Germinal center (tissue), 1 donor: ENCODE data around the gene SLC12A5.
A peak's percentile ranks its signal among the peaks of the same experiment; 100 is the strongest.

Experiments
- DNase-seq: peaks from one replicate; pipeline ENCODE4 v3.0.0; 2012; ENCODE audit warnings: mixed read lengths, low spot score

Gene SLC12A5

GRCh38 chr20:46006022-46006705 lies 22.9 kb upstream of the SLC12A5 start:
- no peak for DNase-seq

GRCh38 chr20:46006964-46007363 lies 22.1 kb upstream of the SLC12A5 start:
- no peak for DNase-seq

- DNase-seq: no peak
Measured at GRCh38 chr20:46007671-46008070, 21.3 kb upstream of the SLC12A5 start.

- DNase-seq: no peak
Measured at GRCh38 chr20:46009816-46010215, 19.2 kb upstream of the SLC12A5 start.

- no peak for DNase-seq
Measured at GRCh38 chr20:46010491-46011391, 18.3 kb upstream of the SLC12A5 start.

GRCh38 chr20:46011631-46012482 lies 17.2 kb upstream of the SLC12A5 start:
- peak; percentile 58 for DNase-seq

GRCh38 chr20:46012921-46013320 lies 16.1 kb upstream of the SLC12A5 start:
- DNase-seq: no peak

GRCh38 chr20:46013322-46013828 lies 15.6 kb upstream of the SLC12A5 start:
- DNase-seq: no peak

- DNase-seq: peak; percentile 78
Measured at GRCh38 chr20:46013829-46014516, 15.0 kb upstream of the SLC12A5 start.

- DNase-seq: no peak
Measured at GRCh38 chr20:46014517-46015396, 14.3 kb upstream of the SLC12A5 start.

GRCh38 chr20:46017272-46017671 lies 11.7 kb upstream of the SLC12A5 start:
- no peak for DNase-seq

GRCh38 chr20:46018112-46018511 lies 10.9 kb upstream of the SLC12A5 start:
- no peak for DNase-seq

GRCh38 chr20:46018611-46019010 lies 10.4 kb upstream of the SLC12A5 start:
- no peak for DNase-seq

GRCh38 chr20:46020555-46020954 lies 8.5 kb upstream of the SLC12A5 start:
- DNase-seq: no peak

GRCh38 chr20:46021361-46022359 lies 7.4 kb upstream of the SLC12A5 start:
- DNase-seq: peak; percentile 69

GRCh38 chr20:46022411-46023147 lies 6.4 kb upstream of the SLC12A5 start:
- peak; percentile 83 for DNase-seq

GRCh38 chr20:46023148-46023484 lies 5.9 kb upstream of the SLC12A5 start:
- no peak for DNase-seq

- DNase-seq: no peak
Measured at GRCh38 chr20:46023999-46024398, 5.0 kb upstream of the SLC12A5 start.

GRCh38 chr20:46025376-46025783 lies 3.6 kb upstream of the SLC12A5 start:
- DNase-seq: no peak
